NCI-H82 (cell line): ENCODE results near the gene CPXM2.

Experiments
- DNase-seq: peaks from one replicate; lab custom pipeline; 2025; lab: John Stamatoyannopoulos, UW

CPXM2 gene

GRCh38 chr10:123774132-123774742 lies 117.4 kb downstream of the CPXM2 start:
- DNase-seq, result no peak

GRCh38 chr10:123772645-123773508 lies 118.7 kb downstream of the CPXM2 start:
- no peak for DNase-seq

DNA sequence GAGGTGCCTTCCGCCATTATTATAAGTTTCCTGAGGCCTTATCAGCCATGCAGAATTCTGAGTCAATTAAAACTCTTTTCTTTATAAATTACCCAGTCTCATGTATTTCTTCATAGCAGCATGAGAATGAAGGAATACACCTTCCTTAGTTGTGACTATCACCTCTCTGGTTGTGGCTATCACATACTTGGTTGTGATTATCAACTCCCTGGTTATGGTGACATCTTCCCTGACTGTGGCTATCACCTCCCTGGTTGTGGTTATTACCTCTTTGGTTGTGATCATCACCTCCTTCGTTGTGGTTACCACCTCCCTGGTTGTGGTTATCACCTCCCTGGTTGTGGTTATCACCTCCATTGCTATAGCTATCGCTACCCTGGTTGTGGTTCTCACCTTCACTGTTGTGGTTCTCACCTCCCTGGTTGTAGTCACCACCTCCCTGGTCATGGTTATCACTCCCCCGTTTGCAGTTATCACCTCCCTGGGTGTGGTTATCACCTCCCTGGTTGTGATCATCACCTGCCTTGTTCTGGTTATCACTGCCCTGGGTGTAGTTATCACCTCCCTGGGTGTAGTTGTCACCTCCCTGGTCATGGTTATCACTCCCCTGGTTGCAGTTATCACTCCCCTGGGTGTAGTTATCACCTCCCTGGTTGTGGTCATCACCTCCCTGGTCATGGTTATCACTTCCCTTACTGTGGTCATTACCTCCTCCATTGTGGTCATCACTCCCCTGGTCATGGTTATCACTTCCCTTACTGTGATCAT lies 119.5 kb downstream of the CPXM2 start:
- DNase-seq, result no peak

- DNase-seq, result no peak
These were observed 122.0 kb downstream of the CPXM2 start for GRCh38 chr10:123769647-123770046.

GRCh38 chr10:123766761-123767160 lies 124.8 kb downstream of the CPXM2 start:
- no peak for DNase-seq

GRCh38 chr10:123766012-123766411 lies 125.6 kb downstream of the CPXM2 start:
- DNase-seq, result peak; percentile 93

DNA sequence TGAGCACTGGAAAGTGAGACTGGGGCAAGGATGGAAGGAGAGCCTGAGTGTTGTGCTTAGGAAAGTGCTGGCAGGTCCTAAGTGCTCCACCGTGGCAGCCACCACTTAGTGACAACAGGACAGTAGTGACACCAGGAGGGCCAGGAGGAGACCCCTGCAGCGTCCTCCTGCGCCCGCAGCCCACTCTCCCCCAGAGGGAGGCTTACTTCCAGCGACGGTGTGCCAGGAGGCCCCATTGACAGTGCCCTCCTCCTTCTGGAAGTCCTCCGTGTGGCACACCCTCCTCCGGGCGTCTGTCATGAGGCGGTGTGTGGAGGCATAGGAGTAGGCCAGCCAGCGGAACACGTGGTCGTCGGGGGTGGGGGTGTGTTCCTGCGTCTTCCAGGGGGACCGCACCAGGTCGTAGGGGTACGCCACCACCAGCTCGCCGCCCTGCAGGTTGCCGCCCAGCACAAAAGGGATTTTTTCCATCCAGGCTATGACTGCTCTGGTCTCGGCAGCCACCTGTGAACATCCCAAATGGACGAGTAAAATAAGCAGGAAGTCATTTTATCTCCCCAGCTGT lies 129.9 kb downstream of the CPXM2 start:
- no peak for DNase-seq

- no peak for DNase-seq
These were observed 130.6 kb downstream of the CPXM2 start for GRCh38 chr10:123761038-123761428.

DNA sequence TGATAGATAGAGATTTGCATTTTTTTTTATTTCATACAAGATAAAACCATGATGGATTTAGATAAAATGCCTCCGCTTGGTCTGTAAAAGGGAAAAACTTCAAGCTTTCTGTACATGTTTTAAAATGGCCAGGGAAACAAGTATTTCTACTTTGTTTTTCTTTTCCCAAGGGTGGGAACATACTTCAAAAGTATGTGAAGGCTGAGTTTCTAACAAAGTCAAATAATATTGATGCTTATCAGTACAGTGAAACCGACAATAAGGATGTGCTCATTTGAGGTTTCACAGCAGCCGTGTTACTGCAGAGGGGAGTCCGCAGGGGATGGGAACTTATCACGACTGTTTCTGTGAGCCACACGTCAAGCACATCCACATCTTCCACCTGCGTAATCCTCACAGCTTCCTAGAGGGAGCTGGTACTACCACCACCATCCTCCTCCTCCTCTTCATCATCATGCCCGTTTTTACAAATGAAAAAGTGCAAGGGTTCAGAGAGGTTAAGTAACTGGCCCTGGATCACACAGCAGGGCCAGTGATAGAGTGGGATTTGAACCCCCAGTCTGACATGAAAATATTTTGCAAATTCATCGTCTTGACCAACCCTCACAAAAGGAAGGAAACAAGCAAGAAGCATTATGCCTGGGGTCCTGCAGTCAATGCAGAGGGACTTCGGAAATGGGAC lies 131.1 kb downstream of the CPXM2 start:
- no peak for DNase-seq

- no peak for DNase-seq
These were observed 132.0 kb downstream of the CPXM2 start for GRCh38 chr10:123759501-123760031.

DNA sequence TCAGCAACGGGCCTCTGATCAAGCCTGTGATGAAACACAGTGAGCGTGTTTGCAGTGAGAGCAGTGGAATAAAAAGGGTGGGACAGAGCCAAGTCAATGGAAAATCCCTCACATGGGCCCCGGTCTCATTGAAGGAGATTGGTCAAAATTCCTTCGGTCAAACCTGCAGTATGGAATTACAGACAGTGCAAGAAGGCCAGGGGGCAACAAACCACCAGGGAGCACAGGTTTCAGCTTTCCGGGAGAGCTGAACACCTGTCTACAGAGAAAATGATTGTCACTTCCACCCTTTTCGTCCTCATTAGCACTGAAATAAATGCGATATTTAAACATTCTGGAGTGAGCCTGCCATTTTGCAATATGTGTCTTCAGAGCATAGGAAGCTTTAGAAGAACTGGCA lies 132.6 kb downstream of the CPXM2 start:
- no peak for DNase-seq

DNA sequence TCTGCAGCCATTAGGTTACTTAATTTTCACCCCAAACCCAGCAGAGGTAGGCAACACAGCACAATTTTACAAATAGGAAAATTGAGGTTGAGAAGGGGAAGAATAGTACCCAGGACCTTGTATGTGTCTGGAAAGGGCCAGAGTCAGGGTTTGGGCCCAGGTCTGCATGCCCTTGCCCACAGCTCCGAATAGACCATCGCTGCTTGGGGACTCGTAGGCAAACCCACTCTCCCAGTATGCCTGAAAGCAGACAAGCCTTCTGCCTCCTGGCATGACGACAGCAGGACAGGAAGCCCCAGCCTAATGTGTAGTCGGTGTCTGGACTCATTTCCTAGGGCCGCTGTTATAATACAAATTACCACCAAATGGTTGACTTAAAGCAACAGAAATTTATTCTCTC lies 133.8 kb downstream of the CPXM2 start:
- DNase-seq, result no peak

- no peak for DNase-seq
These were observed 136.5 kb downstream of the CPXM2 start for GRCh38 chr10:123755061-123755460.

- DNase-seq, result no peak
These were observed 137.5 kb downstream of the CPXM2 start for GRCh38 chr10:123754123-123754522.

GRCh38 chr10:123751342-123752134 lies 140.1 kb downstream of the CPXM2 start:
- no peak for DNase-seq

GRCh38 chr10:123750901-123751300 lies 140.7 kb downstream of the CPXM2 start:
- DNase-seq, result no peak

GRCh38 chr10:123748711-123749110 lies 142.9 kb downstream of the CPXM2 start:
- DNase-seq, result no peak

DNA sequence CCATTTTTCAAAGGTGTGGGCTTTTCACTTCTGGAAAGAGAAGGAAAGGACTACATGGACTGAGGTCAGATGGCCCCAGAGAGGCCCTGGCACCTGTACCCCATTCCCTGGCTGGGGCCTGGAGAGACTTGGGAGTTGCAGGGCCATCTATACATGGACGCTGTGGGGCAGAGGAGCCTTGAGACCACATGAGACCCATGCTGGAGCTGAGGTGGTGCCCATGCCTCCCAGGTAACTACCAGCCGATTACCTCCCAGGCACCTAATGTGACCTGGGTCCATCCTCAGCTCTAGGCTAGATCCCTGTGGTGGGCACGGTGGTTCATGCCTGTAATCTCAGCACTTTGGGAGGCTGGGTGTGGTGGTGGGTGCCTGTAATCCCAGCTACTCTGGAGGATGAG lies 144.2 kb downstream of the CPXM2 start:
- DNase-seq, result no peak

DNA sequence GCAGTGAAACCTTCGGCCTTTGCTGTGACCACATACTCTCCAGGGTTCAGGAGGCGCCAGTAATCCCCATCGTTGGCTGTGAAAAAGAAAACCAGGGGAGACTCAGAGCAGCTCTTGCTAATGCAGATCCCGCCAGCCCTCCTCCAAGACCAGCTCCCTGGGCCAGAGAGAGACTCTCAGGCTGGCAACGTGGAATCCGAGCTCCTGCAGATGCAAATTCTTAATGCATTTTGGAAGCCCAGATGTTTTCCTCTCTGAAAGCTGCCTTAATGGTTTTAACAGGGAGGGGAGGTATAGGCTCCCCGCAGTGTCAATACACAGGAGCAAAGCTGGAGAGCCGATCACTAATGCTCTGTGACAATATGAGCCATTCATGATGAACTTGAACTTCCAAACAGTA lies 144.7 kb downstream of the CPXM2 start:
- DNase-seq, result no peak

- no peak for DNase-seq
These were observed 145.1 kb downstream of the CPXM2 start for GRCh38 chr10:123746520-123746919.

GRCh38 chr10:123746061-123746460 lies 145.5 kb downstream of the CPXM2 start:
- no peak for DNase-seq
